HCT116 (cell line): ENCODE results near the gene THRB. TPM values are rescaled to one million over a fixed set of nuclear protein-coding genes. Genes with fewer than 3 reads are reported as not detected.

Source experiments
- ATAC-seq: fragments of 200-7000 bp; cut with Tn5 transposase; 2 replicates; pipeline ENCODE4 v1.9.1; 2020; ENCODE audit warnings: mild to moderate bottlenecking, moderate library complexity
- BruUV-seq: library from RNA; stranded (reverse); fragments of 400-500 nt; replicated peaks from 2 replicates; lab custom pipeline; 2021; lab: Mats Ljungman, UMichigan
- CTCF ChIA-PET: fragments of 300-600 bp; sonication (Branson Sonifier 250); formaldehyde crosslinking; loops from one replicate; lab custom pipeline; 2021; ENCODE audit warnings: antibody characterized with exemption; lab: Charles Lee
- POLR2A ChIA-PET: fragments of 300-600, 350-600 bp; sonication (Branson Sonifier 250); formaldehyde crosslinking; loops from one replicate; lab custom pipeline; 2021; ENCODE audit warnings: antibody characterized with exemption; lab: Charles Lee
- RAD21 ChIA-PET, 2 experiments: fragments of 300-600 bp; sonication (Branson Sonifier 250); formaldehyde crosslinking; loops; one replicate each; lab custom pipeline; 2023; ENCODE audit warnings: low total read pairs in 2 of 2; ENCODE audit not compliant: uncharacterized antibody in 2 of 2, unreplicated experiment in 2 of 2, low non-redundant PET in 1 of 2; lab: Charles Lee
- DNase-seq: peaks from one replicate; pipeline ENCODE4 v3.0.0-alpha.2; 2010; ENCODE audit warnings: low read depth, low spot score
- H2AFZ ChIP-seq: fragments of 200-600 bp; shearing (Covaris generic), sonication (generic); 2 replicates; pipeline ENCODE4 v1.6.1; 2017; ENCODE audit warnings: low read depth, mixed run types, mixed read lengths, antibody characterized with exemption, low read length; ENCODE audit not compliant: poor library complexity, severe bottlenecking
- H3K27ac ChIP-seq: 2 replicates; pipeline ENCODE4 v1.5.1; 2012; ENCODE audit warnings: low read depth, low read length
- H3K27me3 ChIP-seq: fragments of 200-600 bp; sonication (generic); 2 replicates; pipeline ENCODE4 v1.6.1; 2016; ENCODE audit warnings: mixed run types, low read length, mixed read lengths; ENCODE audit not compliant: insufficient read depth
- H3K36me3 ChIP-seq, 2 experiments: fragments of 200-500 bp in 1 of 2; fragments of 200-600 bp in 1 of 2; sonication (Bioruptor generic) in 1 of 2; sonication (generic) in 1 of 2; 2 replicates each; pipeline versions ENCODE4 v1.5.1 to v1.6.1; 2014 to 2016; ENCODE audit warnings: low read length in 2 of 2, inconsistent platforms in 1 of 2, mixed read lengths in 1 of 2, mixed run types in 1 of 2; ENCODE audit not compliant: insufficient read depth in 2 of 2, control insufficient read depth in 1 of 2
- H3K4me1 ChIP-seq, 2 experiments: fragments of 200-600 bp in 1 of 2; sonication (generic) in 1 of 2; 2 replicates each; pipeline versions ENCODE4 v1.5.1 to v1.6.1; 2012 to 2017; ENCODE audit warnings: low read length in 2 of 2, inconsistent platforms in 1 of 2, mild to moderate bottlenecking in 1 of 2, mixed read lengths in 1 of 2, mixed run types in 1 of 2, moderate library complexity in 1 of 2; ENCODE audit not compliant: insufficient read depth in 2 of 2, control insufficient read depth in 1 of 2
- H3K4me2 ChIP-seq: fragments of 200-600 bp; sonication (generic); 2 replicates; pipeline ENCODE4 v1.6.1; 2017; ENCODE audit warnings: mixed run types, low read length, mixed read lengths
- H3K4me3 ChIP-seq, 2 experiments: fragments of 200-600 bp in 1 of 2; sonication (generic) in 1 of 2; replicated peaks in 1 of 2; 2 replicates each; pipeline ENCODE4 v1.5.1; 2011 to 2016; ENCODE audit warnings: low read length in 2 of 2, control low read depth in 1 of 2, low read depth in 1 of 2, mild to moderate bottlenecking in 1 of 2, mixed read lengths in 1 of 2, mixed run types in 1 of 2
- H3K79me2 ChIP-seq: fragments of 200-600 bp; sonication (generic); 2 replicates; pipeline ENCODE4 v1.6.1; 2017; ENCODE audit warnings: mild to moderate bottlenecking, mixed run types, low read length, moderate library complexity, mixed read lengths; ENCODE audit not compliant: insufficient read depth
- H3K9ac ChIP-seq: fragments of 200-600 bp; sonication (generic); 2 replicates; pipeline ENCODE4 v1.6.1; 2016; ENCODE audit warnings: low read length, mixed read lengths
- H3K9me2 ChIP-seq: fragments of 200-600 bp; sonication (generic), shearing (Covaris generic); 2 replicates; pipeline ENCODE4 v1.6.1; 2017; ENCODE audit warnings: mixed run types, mild to moderate bottlenecking, moderate library complexity; ENCODE audit not compliant: insufficient read depth
- H3K9me3 ChIP-seq, 2 experiments: fragments of 200-500 bp in 1 of 2; fragments of 200-600 bp in 1 of 2; sonication (Bioruptor generic) in 1 of 2; sonication (generic) in 1 of 2; 2 replicates each; pipeline ENCODE4 v1.6.1; 2014 to 2017; ENCODE audit warnings: low read length in 2 of 2, mixed read lengths in 2 of 2, inconsistent platforms in 1 of 2, low read depth in 1 of 2, mild to moderate bottlenecking in 1 of 2, mixed run types in 1 of 2, moderate library complexity in 1 of 2; ENCODE audit not compliant: control insufficient read depth in 1 of 2, insufficient read depth in 1 of 2
- H4K20me1 ChIP-seq: fragments of 200-600 bp; sonication (generic), shearing (Covaris generic); 2 replicates; pipeline ENCODE4 v1.6.1; 2017; ENCODE audit warnings: mixed run types, mild to moderate bottlenecking, moderate library complexity; ENCODE audit not compliant: insufficient read depth
- ATF3 ChIP-seq: IDR thresholded peaks from 2 replicates; pipeline ENCODE4 v1.6.1; 2012
- CEBPB ChIP-seq: IDR thresholded peaks from 2 replicates; pipeline ENCODE4 v1.6.1; 2012; ENCODE audit warnings: low read depth
- EGR1 ChIP-seq: IDR thresholded peaks from 2 replicates; pipeline ENCODE4 v1.6.1; 2012; ENCODE audit warnings: low read depth
- EZH2 ChIP-seq: fragments of 200-600 bp; sonication (generic); IDR thresholded peaks from 2 replicates; pipeline ENCODE4 v1.6.1; 2017; ENCODE audit warnings: antibody characterized with exemption, mixed run types
- MAX ChIP-seq: IDR thresholded peaks from 2 replicates; pipeline ENCODE4 v1.6.1; 2012
- POLR2AphosphoS5 ChIP-seq: IDR thresholded peaks from 2 replicates; pipeline ENCODE4 v1.6.1; 2011; ENCODE audit warnings: mild to moderate bottlenecking, low read depth, low read length, moderate library complexity
- RAD21 ChIP-seq: IDR thresholded peaks from 2 replicates; pipeline ENCODE4 v1.6.1; 2012; ENCODE audit warnings: low read depth, mild to moderate bottlenecking
- SP1 ChIP-seq: IDR thresholded peaks from 2 replicates; pipeline ENCODE4 v1.6.1; 2012; ENCODE audit warnings: low read depth
- SRF ChIP-seq: IDR thresholded peaks from 2 replicates; pipeline ENCODE4 v1.6.1; 2012; ENCODE audit warnings: low read depth
- TCF7L2 ChIP-seq: IDR thresholded peaks from 2 replicates; pipeline ENCODE4 v1.7.0; 2011; ENCODE audit warnings: borderline replicate concordance, inconsistent platforms; ENCODE audit not compliant: insufficient read depth, insufficient read length; ENCODE audit errors: extremely low read depth
- ZBTB33 ChIP-seq: IDR thresholded peaks from 2 replicates; pipeline ENCODE4 v1.6.1; 2011; ENCODE audit warnings: mild to moderate bottlenecking, low read length, moderate library complexity; ENCODE audit not compliant: insufficient replicate concordance; ENCODE audit errors: extremely low read depth
- ZNF274 ChIP-seq: fragments of 200-500 bp; sonication (Bioruptor generic); IDR thresholded peaks from 2 replicates; pipeline ENCODE4 v1.6.1; 2014; ENCODE audit warnings: mild to moderate bottlenecking, low read depth, low read length, inconsistent platforms
- intact Hi-C: fragments of 100-400 bp; cut with micrococcal nuclease; formaldehyde crosslinking; loops from 2 replicates; pipeline ENCODE4 v1.10.0; 2022
- total RNA-seq: library from RNA; stranded (reverse); gene quantifications from one replicate; pipeline ENCODE4 v1.2.1, GENCODE V29; 2021; ENCODE audit not compliant: unreplicated experiment

The THRB gene
- total RNA-seq, 1 experiment from 2014 or later = 2.5 TPM

GRCh38 chr3:24184528-24185176, 310.0 kb downstream of the THRB start:
- Histone ChIP-seq H3K4me3 (no peak overlapping the region), H3K9ac (no peak overlapping the region), H3K79me2 (no peaks in the 10 kb centered on the region), H3K27ac (no peak overlapping the region), H3K4me2 (no peak overlapping the region), H3K9me3 (no peaks in the 10 kb centered on the region), H2AFZ (no peak overlapping the region), H4K20me1 (no peaks in the 10 kb centered on the region), H3K4me1 (no peaks in the 10 kb centered on the region), H3K27me3 (no peaks in the 10 kb centered on the region), H3K9me2 (no peaks in the 10 kb centered on the region), H3K36me3 (no peaks in the 10 kb centered on the region)
- ATAC-seq = no peak
- ChIA-PET POLR2A (no interaction called here), CTCF (no interaction called here), RAD21 (no interaction called here)
- TF ChIP-seq ATF3 (no peak), CEBPB (no peak), RAD21 (no peak), ZBTB33 (no peak), ZNF274 (no peak), SP1 (no peak), MAX (no peak), SRF (no peak), TCF7L2 (no peak), EGR1 (no peak), POLR2AphosphoS5 (no peak), EZH2 (no peak)
- no TSS peak for BruUV-seq
- intact Hi-C loops = loop anchor here (5.0 kb wide), 1 partner anchor 458 kb away; no protein-coding TSS in a partner anchor
- DNase-seq = no peak
